Hematopoietic multipotent progenitor cell (in vitro differentiated cells): Measurements from ENCODE around the gene TULP4. TPM values are rescaled to one million over a fixed set of nuclear protein-coding genes. Genes with fewer than 3 reads are reported as not detected.
"Not testable (repeated sequence)": the region's sequence is repeated elsewhere in the genome, so short reads cannot be mapped to it uniquely, and the experiment has no call there.

Experiments
- DNase-seq, 3 donors: peaks; one replicate each; pipeline ENCODE4 v3.0.0-alpha.2; 2011 to 2015; ENCODE audit warnings: low read depth in 2 of 3, low spot score in 2 of 3
- total RNA-seq: library from RNA; depleted of rRNA; stranded (reverse); fragments of >200 nt; gene quantifications from one replicate; pipeline ENCODE4 v1.2.3, GENCODE V29; 2012

TULP4 gene
- total RNA-seq, 1 donor = 33.9 TPM

DNA sequence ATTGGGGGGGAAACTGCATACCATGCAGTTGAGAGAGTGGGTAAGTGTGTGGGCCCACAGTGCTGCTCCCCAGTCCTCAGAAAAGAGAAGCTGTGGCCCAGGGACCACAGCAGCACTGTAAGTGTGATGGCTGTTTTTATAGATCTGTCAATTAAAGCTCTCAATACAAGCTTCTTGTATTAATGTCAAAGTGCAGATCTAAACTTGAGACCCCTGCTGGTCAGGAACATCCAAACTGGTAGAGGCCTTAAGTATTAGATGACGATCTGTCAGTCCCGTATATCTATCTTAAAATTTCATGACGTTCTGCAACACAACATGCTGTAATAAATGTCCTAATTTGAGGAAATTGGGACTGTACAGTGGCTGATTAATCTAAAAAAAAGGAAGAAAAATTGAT is 74.8 kb downstream of the TULP4 start:
- DNase-seq = peak in 1 of 3 donors; percentile 43

DNA sequence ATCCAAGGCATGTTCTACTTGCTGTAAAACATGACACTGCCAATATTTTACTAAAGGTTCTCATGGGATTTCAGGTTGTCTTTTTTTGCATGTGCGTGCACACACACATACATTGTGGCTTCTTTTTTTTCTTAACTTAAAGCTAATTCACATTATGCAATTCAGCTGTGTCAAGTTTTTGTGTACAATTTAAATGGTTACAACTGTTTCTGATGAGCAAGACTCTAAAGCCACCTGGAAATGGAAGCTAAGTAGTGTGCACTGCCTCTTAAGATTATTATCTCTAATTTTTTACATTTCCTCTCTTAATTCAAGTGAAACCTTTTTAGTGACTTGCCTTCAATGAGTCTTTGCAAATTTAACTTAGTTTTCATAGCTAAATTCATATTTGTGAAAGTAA is 75.3 kb downstream of the TULP4 start:
- DNase-seq = no peak

GRCh38 chr6:158388727-158389126 is 76.5 kb downstream of the TULP4 start:
- DNase-seq = no peak

DNA sequence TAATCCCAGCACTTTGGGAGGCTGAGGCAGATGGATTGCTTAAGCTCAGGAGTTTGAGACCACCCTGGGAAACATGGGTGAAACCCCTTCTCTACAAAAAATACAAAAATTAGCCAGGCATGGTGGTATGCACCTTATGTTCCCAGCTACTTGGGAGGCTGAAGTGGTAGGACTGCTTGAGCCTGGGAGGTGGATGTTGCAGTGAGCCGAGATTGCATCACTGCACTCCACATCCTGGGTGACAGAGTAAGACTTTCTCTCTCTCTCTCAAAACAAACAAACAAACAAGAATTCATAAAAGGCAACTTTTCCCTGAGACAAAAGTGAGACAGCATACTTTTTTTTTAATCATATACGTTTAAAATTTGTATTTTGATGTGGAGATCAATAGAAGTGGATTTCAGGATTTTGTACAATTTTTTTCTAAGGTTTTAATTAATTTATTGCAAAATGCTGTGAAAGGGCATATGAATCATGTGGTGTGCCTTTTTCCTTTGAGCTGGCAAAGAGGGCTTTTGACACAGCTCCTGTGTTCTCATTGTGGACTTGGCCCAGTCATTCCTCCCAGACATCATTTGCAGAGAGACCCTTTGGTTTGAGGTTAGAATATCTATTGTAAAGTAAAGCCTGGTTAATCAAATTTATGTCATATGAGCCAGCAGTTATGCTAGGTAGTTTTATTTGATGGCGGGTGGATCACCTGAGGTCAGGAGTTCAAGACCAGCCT is 77.1 kb downstream of the TULP4 start:
- no peak for DNase-seq

GRCh38 chr6:158391276-158391675 is 79.0 kb downstream of the TULP4 start:
- DNase-seq = no peak

- DNase-seq = not testable (repeated sequence)
Measured at GRCh38 chr6:158391977-158392376, 79.7 kb downstream of the TULP4 start.

GRCh38 chr6:158396136-158396535 is 83.9 kb downstream of the TULP4 start:
- no peak for DNase-seq

GRCh38 chr6:158397578-158397977 is 85.3 kb downstream of the TULP4 start:
- DNase-seq = no peak

GRCh38 chr6:158398252-158399024 is 86.2 kb downstream of the TULP4 start:
- DNase-seq = no peak

- DNase-seq = peak in 1 of 3 donors; percentile 9
Measured at GRCh38 chr6:158399040-158399700, 86.9 kb downstream of the TULP4 start.

GRCh38 chr6:158402184-158402583 is 89.9 kb downstream of the TULP4 start:
- no peak for DNase-seq

- DNase-seq = not testable (repeated sequence)
Measured at GRCh38 chr6:158405321-158405831, 93.1 kb downstream of the TULP4 start.

- no peak for DNase-seq
Measured at GRCh38 chr6:158405933-158406332, 93.7 kb downstream of the TULP4 start.

DNA sequence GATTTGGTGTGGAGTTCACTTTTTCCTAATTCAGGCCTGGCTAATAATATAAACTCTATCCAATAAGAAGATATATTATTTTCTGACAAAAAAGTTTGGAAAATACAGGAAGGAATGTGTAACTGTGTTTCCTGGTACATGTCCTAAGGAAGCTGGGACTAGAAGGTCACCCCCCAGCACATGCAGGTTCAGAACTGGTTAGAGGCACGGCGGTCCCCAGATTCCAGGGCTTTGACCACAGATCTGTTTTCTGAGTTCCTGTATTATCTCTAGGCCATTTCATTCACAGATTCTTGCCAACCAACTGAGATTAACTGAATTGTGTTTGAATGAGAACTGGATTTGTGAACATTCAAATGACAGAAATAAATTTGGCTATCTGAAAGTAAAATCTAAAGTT is 94.5 kb downstream of the TULP4 start:
- no peak for DNase-seq

DNA sequence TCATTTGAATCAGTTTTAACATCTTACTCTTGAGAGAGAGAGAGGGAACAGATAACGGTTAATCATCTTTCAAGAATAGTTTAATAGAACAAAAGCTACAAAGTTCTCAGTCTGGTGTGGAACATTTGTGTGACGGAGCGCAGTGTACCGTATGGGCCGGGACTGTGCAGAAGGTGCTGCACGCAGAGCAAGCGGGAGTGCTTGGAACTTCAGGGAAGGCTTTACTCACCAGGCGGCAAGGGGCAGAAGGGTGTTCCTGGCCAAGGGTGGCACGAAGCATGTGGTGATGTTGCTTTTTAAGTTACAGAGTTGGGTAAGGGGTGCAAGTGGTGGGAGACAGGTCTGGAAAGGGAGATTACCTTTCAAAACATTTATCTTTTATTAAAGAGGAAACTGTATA is 95.7 kb downstream of the TULP4 start:
- DNase-seq = no peak

GRCh38 chr6:158408552-158409130 is 96.4 kb downstream of the TULP4 start:
- DNase-seq = no peak

DNA sequence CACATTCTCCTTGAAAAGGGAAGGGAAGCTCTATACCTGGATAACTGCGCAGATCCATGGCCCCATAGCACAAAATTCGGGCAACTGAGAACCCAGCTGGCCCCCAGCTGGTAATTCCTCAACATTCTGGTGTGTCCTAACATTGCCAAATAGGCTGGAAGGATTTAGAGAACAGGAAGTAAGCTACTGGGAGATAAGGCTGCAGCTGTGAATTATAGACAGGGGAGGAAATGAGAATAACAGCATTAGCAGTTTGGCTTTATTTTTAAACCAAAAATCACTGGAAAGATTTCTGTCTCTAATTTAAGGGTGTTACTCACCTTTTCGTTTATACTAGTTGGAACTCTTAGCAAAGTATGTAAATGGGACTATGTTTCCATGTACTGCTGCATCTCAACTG is 97.2 kb downstream of the TULP4 start:
- DNase-seq = peak in 2 of 3 donors; percentile 49 to 86

DNA sequence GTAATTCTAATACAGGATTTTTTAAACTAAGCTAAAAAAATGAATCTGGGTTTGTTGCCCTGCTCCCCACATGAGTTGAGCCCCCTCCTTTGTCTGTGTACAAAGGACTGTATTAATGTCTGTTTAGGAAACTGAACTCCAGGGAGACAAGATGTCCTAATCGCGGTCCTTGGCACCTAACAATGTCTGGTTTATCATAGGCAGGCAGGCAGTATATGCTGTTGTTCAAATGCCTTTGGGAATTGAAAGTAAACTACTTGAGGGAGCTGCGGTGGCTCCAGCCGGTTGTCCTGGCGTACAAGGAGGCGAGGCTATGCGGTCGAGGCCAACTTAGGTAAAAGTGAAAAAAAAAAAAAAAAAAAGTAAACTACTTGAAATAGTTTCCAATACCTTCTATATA is 98.5 kb downstream of the TULP4 start:
- DNase-seq = no peak

- DNase-seq = no peak
Measured at GRCh38 chr6:158411998-158412397, 99.7 kb downstream of the TULP4 start.

GRCh38 chr6:158413028-158413427 is 100.8 kb downstream of the TULP4 start:
- DNase-seq = no peak
